ENCODE results near the gene ARFGEF3. TPM values are rescaled to one million over a fixed set of nuclear protein-coding genes. Genes with fewer than 3 reads are reported as not detected.
"Not testable (repeated sequence)": the region's sequence is repeated elsewhere in the genome, so short reads cannot be mapped to it uniquely, and the experiment has no call there.

The ARFGEF3 gene
- total RNA-seq, 3 donors from 2014 or later (not counting 1 experiment from before 2014, with no cell fraction given), result 0.05 to 0.09 TPM; not detected in 1

GRCh38 chr6:138285800-138286199 is 124.1 kb downstream of the ARFGEF3 start:
- WGBS (ENCODE audit: insufficient coverage), result 86% methylated on average over 6 of the region's 6 CpGs
- no peak for TF ChIP-seq CTCF (IDR thresholded peaks at IDR 0.05)
- ATAC-seq (no peak), DNase-seq (no peak)
- Histone ChIP-seq H3K36me3 (ENCODE audit: control insufficient read depth, insufficient read depth, low read length) (no peaks in the 10 kb centered on the region), H3K27ac (ENCODE audit: low read length) (no peak overlapping the region), H3K9me3 (ENCODE audit: control insufficient read depth, insufficient read depth, low read length) (no peaks in the 10 kb centered on the region), H3K4me1 (ENCODE audit: control insufficient read depth, insufficient read depth, low read length) (no peaks in the 10 kb centered on the region), H3K27me3 (ENCODE audit: control insufficient read depth, insufficient read depth, low read length) (no peaks in the 10 kb centered on the region), H3K4me3 (ENCODE audit: low read length) (no peak overlapping the region)
- Mint-ChIP-seq H3K9me3 (no peaks in the 10 kb centered on the region), H3K4me1 (no peaks in the 10 kb centered on the region), H3K36me3 (no peaks in the 10 kb centered on the region), H3K4me3 (no peak overlapping the region), H3K27me3 (ENCODE audit: low read depth in 2 of 2) (peaks cover 0 to 3% of the 10 kb centered on the region in 2 donors), H3K27ac (no peak overlapping the region)
- intact Hi-C loops (cut with micrococcal nuclease), result no loop called here

GRCh38 chr6:138286698-138287097 is 125.0 kb downstream of the ARFGEF3 start:
- H3K27ac Mint-ChIP-seq, result no peak overlapping the region
- no peak for DNase-seq
- no peaks in the 10 kb centered on the region for H3K27me3 ChIP-seq (ENCODE audit: control insufficient read depth, insufficient read depth, low read length)
- H3K9me3 ChIP-seq (ENCODE audit: control insufficient read depth, insufficient read depth, low read length), result no peaks in the 10 kb centered on the region
- H3K27ac ChIP-seq (ENCODE audit: low read length), result no peak overlapping the region
- no peak for TF ChIP-seq CTCF (IDR thresholded peaks at IDR 0.05)
- ATAC-seq, result no peak
- 94% methylated on average over 17 of the region's 17 CpGs for WGBS (ENCODE audit: insufficient coverage)
- no peaks in the 10 kb centered on the region for H3K36me3 ChIP-seq (ENCODE audit: control insufficient read depth, insufficient read depth, low read length)
- no peaks in the 10 kb centered on the region for H3K36me3 Mint-ChIP-seq
- intact Hi-C loops (cut with micrococcal nuclease), result loop anchor here (1.0 kb wide), 1 partner anchor 170 kb away; no protein-coding TSS in a partner anchor
- H3K4me1 ChIP-seq (ENCODE audit: control insufficient read depth, insufficient read depth, low read length), result no peaks in the 10 kb centered on the region
- H3K4me1 Mint-ChIP-seq, result no peaks in the 10 kb centered on the region
- no peak overlapping the region for H3K4me3 ChIP-seq (ENCODE audit: low read length)
- H3K9me3 Mint-ChIP-seq, result no peaks in the 10 kb centered on the region
- no peak overlapping the region for H3K4me3 Mint-ChIP-seq
- H3K27me3 Mint-ChIP-seq (ENCODE audit: low read depth in 2 of 2), result peaks cover 0 to 3% of the 10 kb centered on the region in 2 donors

GRCh38 chr6:138287144-138287955 is 125.6 kb downstream of the ARFGEF3 start:
- Histone ChIP-seq H3K4me1 (ENCODE audit: control insufficient read depth, insufficient read depth, low read length) (no peaks in the 10 kb centered on the region), H3K36me3 (ENCODE audit: control insufficient read depth, insufficient read depth, low read length) (no peaks in the 10 kb centered on the region), H3K27me3 (ENCODE audit: control insufficient read depth, insufficient read depth, low read length) (no peaks in the 10 kb centered on the region), H3K9me3 (ENCODE audit: control insufficient read depth, insufficient read depth, low read length) (no peaks in the 10 kb centered on the region), H3K27ac (ENCODE audit: low read length) (no peak overlapping the region), H3K4me3 (ENCODE audit: low read length) (no peak overlapping the region)
- peak; percentile 62 for TF ChIP-seq CTCF (IDR thresholded peaks at IDR 0.05)
- H3K36me3 Mint-ChIP-seq, result no peaks in the 10 kb centered on the region
- no peaks in the 10 kb centered on the region for H3K9me3 Mint-ChIP-seq
- WGBS (ENCODE audit: insufficient coverage), result 79% methylated on average over 11 of the region's 11 CpGs
- no peaks in the 10 kb centered on the region for H3K4me1 Mint-ChIP-seq
- ATAC-seq, result peak in 1 of 3 donors; percentile 50
- H3K27ac Mint-ChIP-seq, result no peak overlapping the region
- DNase-seq, result peak in 1 of 2 donors; percentile 68
- H3K4me3 Mint-ChIP-seq, result no peak overlapping the region
- intact Hi-C loops (cut with micrococcal nuclease), result loop anchor here (1.0 kb wide), 1 partner anchor 171 kb away; no protein-coding TSS in a partner anchor
- peaks cover 0 to under 1% of the 10 kb centered on the region in 2 donors for H3K27me3 Mint-ChIP-seq (ENCODE audit: low read depth in 2 of 2)

- H3K9me3 ChIP-seq (ENCODE audit: control insufficient read depth, insufficient read depth, low read length); H3K27me3 Mint-ChIP-seq (ENCODE audit: low read depth in 2 of 2); H3K27ac Mint-ChIP-seq; H3K9me3 Mint-ChIP-seq; DNase-seq; intact Hi-C loops (cut with micrococcal nuclease); H3K27me3 ChIP-seq (ENCODE audit: control insufficient read depth, insufficient read depth, low read length); H3K4me3 Mint-ChIP-seq; H3K36me3 ChIP-seq (ENCODE audit: control insufficient read depth, insufficient read depth, low read length); H3K36me3 Mint-ChIP-seq; H3K4me1 ChIP-seq (ENCODE audit: control insufficient read depth, insufficient read depth, low read length); ATAC-seq; H3K27ac ChIP-seq (ENCODE audit: low read length); H3K4me1 Mint-ChIP-seq; H3K4me3 ChIP-seq (ENCODE audit: low read length): not testable (repeated sequence)
- 90% methylated on average over 6 of the region's 6 CpGs for WGBS (ENCODE audit: insufficient coverage)
These were observed 126.8 kb downstream of the ARFGEF3 start for GRCh38 chr6:138288428-138289085.

Data from natural killer cell (primary cell).